Measurements from ENCODE around the gene MAFB. TPM values are rescaled to one million over a fixed set of nuclear protein-coding genes. Genes with fewer than 3 reads are reported as not detected.

The MAFB gene
- polyA plus RNA-seq, 1 donor (not counting 4 experiments of a cell fraction or from before 2014, with no cell fraction given), result 1.7 TPM

DNA sequence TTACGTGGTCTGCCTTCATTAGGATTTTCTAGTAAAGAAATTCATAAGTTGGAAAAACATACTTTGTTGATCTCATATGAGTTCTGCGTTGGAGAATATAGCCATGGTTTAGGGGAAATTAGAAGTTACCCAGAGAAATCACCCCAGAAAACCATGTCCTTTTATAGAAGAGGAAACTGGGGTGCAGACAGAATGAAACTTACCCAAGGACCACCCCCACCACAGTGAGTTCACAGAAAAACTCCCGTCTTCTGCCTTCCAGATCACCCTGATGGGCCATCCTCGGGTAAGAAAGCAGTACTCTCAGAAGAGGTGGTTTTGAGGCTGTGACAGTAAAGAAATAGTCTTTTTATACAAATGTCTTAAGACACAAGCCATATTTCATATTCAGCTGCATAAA lies 25.1 kb upstream of the MAFB start:
- dilution Hi-C loops (cut with MboI; ENCODE audit: extremely low pct_ligation_motif_present, low sequenced_read_pairs), result no loop called here
- H3K9me3 ChIP-seq (ENCODE audit: control insufficient read depth, low read depth, low read length), result no peaks in the 10 kb centered on the region
- no peak overlapping the region for H2AFZ ChIP-seq (ENCODE audit: control insufficient read depth, low read length)
- TF ChIP-seq, protein P1, sequence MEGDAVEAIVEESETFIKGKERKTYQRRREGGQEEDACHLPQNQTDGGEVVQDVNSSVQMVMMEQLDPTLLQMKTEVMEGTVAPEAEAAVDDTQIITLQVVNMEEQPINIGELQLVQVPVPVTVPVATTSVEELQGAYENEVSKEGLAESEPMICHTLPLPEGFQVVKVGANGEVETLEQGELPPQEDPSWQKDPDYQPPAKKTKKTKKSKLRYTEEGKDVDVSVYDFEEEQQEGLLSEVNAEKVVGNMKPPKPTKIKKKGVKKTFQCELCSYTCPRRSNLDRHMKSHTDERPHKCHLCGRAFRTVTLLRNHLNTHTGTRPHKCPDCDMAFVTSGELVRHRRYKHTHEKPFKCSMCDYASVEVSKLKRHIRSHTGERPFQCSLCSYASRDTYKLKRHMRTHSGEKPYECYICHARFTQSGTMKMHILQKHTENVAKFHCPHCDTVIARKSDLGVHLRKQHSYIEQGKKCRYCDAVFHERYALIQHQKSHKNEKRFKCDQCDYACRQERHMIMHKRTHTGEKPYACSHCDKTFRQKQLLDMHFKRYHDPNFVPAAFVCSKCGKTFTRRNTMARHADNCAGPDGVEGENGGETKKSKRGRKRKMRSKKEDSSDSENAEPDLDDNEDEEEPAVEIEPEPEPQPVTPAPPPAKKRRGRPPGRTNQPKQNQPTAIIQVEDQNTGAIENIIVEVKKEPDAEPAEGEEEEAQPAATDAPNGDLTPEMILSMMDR (optimal IDR thresholded peaks at IDR 0.05 in 1 of 3, IDR thresholded peaks at IDR 0.05 in 1 of 3, conservative IDR thresholded peaks at IDR 0.05 in 1 of 3; ENCODE audit: extremely low read depth in 1 of 3, insufficient read depth in 2 of 3, low read length in 3 of 3), result no peak
- TF ChIP-seq EZH2 (IDR thresholded peaks at IDR 0.05; ENCODE audit: low read length), result no peak
- DNase-seq (ENCODE audit: low read depth, low spot score), result no peak
- H3K79me2 ChIP-seq (ENCODE audit: control insufficient read depth, insufficient read depth, low read length), result no peaks in the 10 kb centered on the region
- H3K27ac ChIP-seq (ENCODE audit: control insufficient read depth, insufficient read depth, low read length), result no peak overlapping the region
- no peak overlapping the region for H3K4me3 ChIP-seq (ENCODE audit: control insufficient read depth in 2 of 3, extremely low read depth in 1 of 3, insufficient read depth in 2 of 3, low read depth in 1 of 3, low read length in 3 of 3)
- no peak overlapping the region for H3K9ac ChIP-seq (ENCODE audit: control insufficient read depth, extremely low read depth, insufficient read depth, low read length)
- no peak for FAIRE-seq
- no peaks in the 10 kb centered on the region for H4K20me1 ChIP-seq (ENCODE audit: control insufficient read depth, extremely low read depth, insufficient read depth, low read length)
- H3K9me1 ChIP-seq (ENCODE audit: control insufficient read depth, extremely low read depth, insufficient read depth, low read length), result no peaks in the 10 kb centered on the region
- H3K36me3 ChIP-seq (ENCODE audit: control insufficient read depth in 2 of 2, extremely low read depth in 1 of 2, insufficient read depth in 2 of 2, low read length in 2 of 2), result no peaks in the 10 kb centered on the region
- H3K27me3 ChIP-seq (ENCODE audit: control insufficient read depth, extremely low read depth, insufficient read depth, low read length), result peaks cover 3% of the 10 kb centered on the region
- H3K4me1 ChIP-seq (ENCODE audit: control insufficient read depth, extremely low read depth, insufficient read depth, low read length), result peaks cover 7% of the 10 kb centered on the region
- no peak overlapping the region for H3K4me2 ChIP-seq (ENCODE audit: control insufficient read depth, extremely low read depth, insufficient read depth, low read depth, low read length)

- FAIRE-seq, result no peak
- no peaks in the 10 kb centered on the region for H3K9me1 ChIP-seq (ENCODE audit: control insufficient read depth, extremely low read depth, insufficient read depth, low read length)
These were observed 24.5 kb upstream of the MAFB start for GRCh38 chr20:40713508-40713907.

More at GRCh38 chr20:40713508-40713907, 24.5 kb upstream of the MAFB start:
- no peak for TF ChIP-seq EZH2 (IDR thresholded peaks at IDR 0.05; ENCODE audit: low read length)
- TF ChIP-seq, protein P1 (optimal IDR thresholded peaks at IDR 0.05 in 1 of 3, IDR thresholded peaks at IDR 0.05 in 1 of 3, conservative IDR thresholded peaks at IDR 0.05 in 1 of 3; ENCODE audit: extremely low read depth in 1 of 3, insufficient read depth in 2 of 3, low read length in 3 of 3), result no peak
- no peaks in the 10 kb centered on the region for H3K79me2 ChIP-seq (ENCODE audit: control insufficient read depth, insufficient read depth, low read length)
- H4K20me1 ChIP-seq (ENCODE audit: control insufficient read depth, extremely low read depth, insufficient read depth, low read length), result no peaks in the 10 kb centered on the region
- H3K9ac ChIP-seq (ENCODE audit: control insufficient read depth, extremely low read depth, insufficient read depth, low read length), result no peak overlapping the region
- H3K4me2 ChIP-seq (ENCODE audit: control insufficient read depth, extremely low read depth, insufficient read depth, low read depth, low read length), result no peak overlapping the region
- H3K9me3 ChIP-seq (ENCODE audit: control insufficient read depth, low read depth, low read length), result no peaks in the 10 kb centered on the region
- no peak overlapping the region for H2AFZ ChIP-seq (ENCODE audit: control insufficient read depth, low read length)
- no peak for DNase-seq (ENCODE audit: low read depth, low spot score)
- peaks cover 7% of the 10 kb centered on the region for H3K4me1 ChIP-seq (ENCODE audit: control insufficient read depth, extremely low read depth, insufficient read depth, low read length)
- dilution Hi-C loops (cut with MboI; ENCODE audit: extremely low pct_ligation_motif_present, low sequenced_read_pairs), result no loop called here
- H3K36me3 ChIP-seq (ENCODE audit: control insufficient read depth in 2 of 2, extremely low read depth in 1 of 2, insufficient read depth in 2 of 2, low read length in 2 of 2), result no peaks in the 10 kb centered on the region
- H3K4me3 ChIP-seq (ENCODE audit: control insufficient read depth in 2 of 3, extremely low read depth in 1 of 3, insufficient read depth in 2 of 3, low read depth in 1 of 3, low read length in 3 of 3), result no peak overlapping the region
- H3K27me3 ChIP-seq (ENCODE audit: control insufficient read depth, extremely low read depth, insufficient read depth, low read length), result peaks cover 3% of the 10 kb centered on the region
- H3K27ac ChIP-seq (ENCODE audit: control insufficient read depth, insufficient read depth, low read length), result no peak overlapping the region
